ENCODE measurements around the gene CAMTA1. TPM values are rescaled to one million over a fixed set of nuclear protein-coding genes. Genes with fewer than 3 reads are reported as not detected.
"Not testable (repeated sequence)": the region's sequence is repeated elsewhere in the genome, so short reads cannot be mapped to it uniquely, and the experiment has no call there.

Gene CAMTA1
- total and polyA plus RNA-seq, 3 experiments from 2014 or later = 60.2 to 79.0 (median 61.7) TPM

DNA sequence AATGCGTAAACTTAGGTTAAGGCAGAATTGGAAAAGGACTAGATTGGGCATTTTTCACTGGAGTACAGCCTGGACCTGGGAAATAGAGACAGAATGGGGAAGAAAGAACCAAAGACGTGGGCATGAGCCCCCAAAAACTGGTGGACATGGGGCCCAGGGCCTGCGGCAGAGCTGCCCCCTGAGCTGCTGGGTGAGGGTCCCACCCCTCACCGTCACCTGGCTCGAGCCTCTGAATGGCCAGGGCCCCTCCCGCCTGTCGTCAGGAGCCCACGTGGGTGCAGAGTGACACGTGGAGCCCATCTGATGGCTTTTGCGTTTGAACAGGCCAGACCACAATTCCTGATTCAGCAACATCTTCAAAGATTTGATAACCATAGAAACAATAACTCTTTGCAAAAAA is 624.9 kb downstream of the CAMTA1 start:
- no peaks in the 10 kb centered on the region for H3K36me3 Mint-ChIP-seq
- ChIA-PET CTCF (no interaction called here), POLR2A (no interaction called here)
- H3K27ac ChIP-seq (ENCODE audit: low read depth, low read length) = no peak overlapping the region
- no peak overlapping the region for H3K4me3 ChIP-seq (ENCODE audit: low read length)
- H3K9me3 Mint-ChIP-seq = no peaks in the 10 kb centered on the region
- H3K27me3 ChIP-seq (ENCODE audit: insufficient read depth, low read length, poor library complexity, severe bottlenecking) = no peaks in the 10 kb centered on the region
- H3K4me3 Mint-ChIP-seq = no peak overlapping the region
- H3K27ac Mint-ChIP-seq = no peak overlapping the region
- H3K9me3 ChIP-seq (ENCODE audit: low read length) = no peaks in the 10 kb centered on the region
- no peaks in the 10 kb centered on the region for H3K4me1 ChIP-seq (ENCODE audit: insufficient read depth, low read length)
- H3K4me1 Mint-ChIP-seq = no peaks in the 10 kb centered on the region
- H3K27me3 Mint-ChIP-seq = peaks cover 0 to 1% of the 10 kb centered on the region in 2 donors
- no peaks in the 10 kb centered on the region for H3K36me3 ChIP-seq (ENCODE audit: insufficient read depth, low read length)
- peak in 1 of 5 donors; percentile 12 for DNase-seq

DNA sequence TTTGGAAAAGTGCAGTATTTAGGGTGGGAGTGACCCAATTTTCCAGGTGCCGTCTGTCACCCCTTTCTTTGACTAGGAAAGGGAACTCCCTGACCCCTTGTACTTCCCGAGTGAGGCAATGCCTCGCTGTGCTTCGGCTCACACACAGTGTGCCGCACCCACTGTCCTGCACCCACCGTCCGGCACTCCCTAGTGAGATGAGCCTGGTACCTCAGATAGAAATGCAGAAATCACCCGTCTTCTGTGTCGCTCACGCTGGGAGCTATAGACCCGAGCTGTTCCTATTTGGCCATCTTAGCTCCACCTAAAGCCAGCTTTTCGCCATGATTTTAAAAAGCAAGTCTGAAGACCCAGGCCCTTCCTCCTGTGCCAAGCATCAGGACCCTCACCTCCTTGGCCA is 632.4 kb downstream of the CAMTA1 start:
- DNase-seq; H3K27ac Mint-ChIP-seq; H3K27ac ChIP-seq (ENCODE audit: low read depth, low read length); POLR2A ChIA-PET; CTCF ChIA-PET; H3K4me3 Mint-ChIP-seq; H3K36me3 Mint-ChIP-seq; H3K36me3 ChIP-seq (ENCODE audit: insufficient read depth, low read length); H3K27me3 Mint-ChIP-seq; H3K4me3 ChIP-seq (ENCODE audit: low read length); H3K9me3 ChIP-seq (ENCODE audit: low read length); H3K4me1 ChIP-seq (ENCODE audit: insufficient read depth, low read length); H3K27me3 ChIP-seq (ENCODE audit: insufficient read depth, low read length, poor library complexity, severe bottlenecking); H3K4me1 Mint-ChIP-seq: not testable (repeated sequence)
- H3K9me3 Mint-ChIP-seq = peaks cover 0 to 13% (median 0%) of the 10 kb centered on the region in 5 donors

DNA sequence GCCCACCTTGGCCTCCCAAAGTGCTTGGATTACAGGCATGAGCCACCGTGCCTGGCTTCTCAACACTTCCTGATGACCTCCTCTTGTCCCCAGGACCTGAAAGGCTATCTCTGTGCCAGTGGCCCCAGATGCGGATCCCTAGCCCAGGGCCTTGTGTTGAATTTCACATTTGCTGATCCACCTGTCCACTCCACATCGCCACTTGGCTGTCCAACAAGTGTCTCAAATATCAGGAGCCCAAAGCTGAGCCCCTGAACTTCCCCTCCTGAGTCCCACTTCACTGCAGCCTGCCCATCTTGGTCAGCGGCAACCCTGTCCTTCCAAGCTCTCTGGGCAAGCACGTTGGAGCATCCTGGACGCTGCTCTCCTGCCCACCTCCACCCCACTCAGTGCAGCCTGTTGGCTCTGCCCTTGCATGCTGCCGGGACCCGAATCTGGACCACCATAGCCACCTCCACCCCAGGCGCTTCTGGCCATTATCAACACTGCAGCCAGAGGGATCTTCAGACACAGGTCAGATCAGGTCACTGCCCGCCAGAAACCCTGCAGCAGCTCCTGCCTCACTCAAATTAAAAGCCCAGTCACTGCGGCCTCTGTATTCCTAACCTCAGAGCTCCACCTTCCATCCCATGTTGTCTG is 633.3 kb downstream of the CAMTA1 start:
- H3K36me3 ChIP-seq (ENCODE audit: insufficient read depth, low read length) = no peaks in the 10 kb centered on the region
- H3K4me1 ChIP-seq (ENCODE audit: insufficient read depth, low read length) = no peaks in the 10 kb centered on the region
- Mint-ChIP-seq H3K27ac (no peak overlapping the region), H3K4me3 (no peak overlapping the region), H3K9me3 (peaks cover 0 to 13% (median 0%) of the 10 kb centered on the region in 5 donors), H3K36me3 (no peaks in the 10 kb centered on the region), H3K27me3 (peaks cover 3 to 6% of the 10 kb centered on the region in 2 donors), H3K4me1 (no peaks in the 10 kb centered on the region)
- no peak overlapping the region for H3K27ac ChIP-seq (ENCODE audit: low read depth, low read length)
- POLR2A ChIA-PET = no interaction called here
- H3K9me3 ChIP-seq (ENCODE audit: low read length) = no peaks in the 10 kb centered on the region
- no peak for DNase-seq
- CTCF ChIA-PET = no interaction called here
- H3K4me3 ChIP-seq (ENCODE audit: low read length) = no peak overlapping the region
- H3K27me3 ChIP-seq (ENCODE audit: insufficient read depth, low read length, poor library complexity, severe bottlenecking) = no peaks in the 10 kb centered on the region

DNA sequence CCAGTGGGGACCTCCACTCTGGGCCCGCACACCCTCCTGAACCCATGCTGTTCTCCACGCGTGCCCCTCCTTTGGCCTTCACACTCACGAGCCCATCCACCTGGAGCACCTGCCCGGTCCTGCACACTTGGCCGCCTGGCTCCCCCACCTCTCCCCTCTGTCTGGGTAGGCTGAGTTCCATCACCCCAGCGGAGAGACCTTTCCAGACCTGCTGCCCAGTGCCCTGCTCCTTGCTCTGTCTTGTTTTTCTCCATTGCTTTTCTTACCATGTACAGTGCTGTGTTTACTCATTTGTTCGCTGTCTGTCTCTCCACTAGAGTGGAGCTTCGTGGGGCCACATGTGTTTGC is 634.8 kb downstream of the CAMTA1 start:
- Mint-ChIP-seq H3K27me3 (peaks cover 5 to 10% of the 10 kb centered on the region in 2 donors), H3K4me1 (no peaks in the 10 kb centered on the region), H3K27ac (no peak overlapping the region), H3K9me3 (peaks cover 0 to 13% (median 0%) of the 10 kb centered on the region in 5 donors), H3K36me3 (no peaks in the 10 kb centered on the region), H3K4me3 (no peak overlapping the region)
- DNase-seq = no peak
- POLR2A ChIA-PET = no interaction called here
- no peaks in the 10 kb centered on the region for H3K36me3 ChIP-seq (ENCODE audit: insufficient read depth, low read length)
- no peaks in the 10 kb centered on the region for H3K9me3 ChIP-seq (ENCODE audit: low read length)
- no peaks in the 10 kb centered on the region for H3K27me3 ChIP-seq (ENCODE audit: insufficient read depth, low read length, poor library complexity, severe bottlenecking)
- H3K4me3 ChIP-seq (ENCODE audit: low read length) = no peak overlapping the region
- CTCF ChIA-PET = no interaction called here
- H3K4me1 ChIP-seq (ENCODE audit: insufficient read depth, low read length) = no peaks in the 10 kb centered on the region
- no peak overlapping the region for H3K27ac ChIP-seq (ENCODE audit: low read depth, low read length)

DNA sequence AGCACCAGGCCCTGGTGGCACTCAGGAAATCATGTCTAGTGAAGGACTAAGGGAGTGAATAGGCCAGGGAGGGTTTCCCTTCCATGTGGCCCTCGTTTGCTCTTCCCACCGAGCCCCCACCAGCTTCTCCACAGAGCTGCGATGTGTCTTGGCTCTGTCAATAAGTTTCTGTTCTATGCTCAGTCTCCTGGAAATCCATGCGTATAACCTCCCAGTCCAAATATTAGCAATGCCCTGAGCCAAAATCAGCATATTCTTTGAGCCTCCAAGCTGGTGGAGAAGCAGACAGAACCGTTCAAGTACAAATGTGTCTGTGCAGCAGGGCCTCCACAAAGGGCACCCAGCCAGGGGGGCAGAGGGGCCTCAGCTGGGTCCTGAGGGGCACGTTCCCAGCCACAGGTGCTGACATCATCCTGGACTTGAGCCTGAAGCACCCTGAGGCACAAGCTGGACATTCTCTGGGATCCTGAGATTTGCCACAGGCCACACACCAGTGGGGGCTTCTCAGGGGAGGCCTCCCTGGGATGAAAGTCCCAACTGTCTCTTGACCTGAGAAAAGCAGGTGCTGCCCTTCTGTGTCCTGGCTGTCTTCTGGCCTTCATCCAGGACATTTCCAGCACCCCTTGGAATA is 635.3 kb downstream of the CAMTA1 start:
- H3K36me3 Mint-ChIP-seq = no peaks in the 10 kb centered on the region
- no peak overlapping the region for H3K27ac Mint-ChIP-seq
- no peak for DNase-seq
- Histone ChIP-seq H3K4me1 (ENCODE audit: insufficient read depth, low read length) (no peaks in the 10 kb centered on the region), H3K27me3 (ENCODE audit: insufficient read depth, low read length, poor library complexity, severe bottlenecking) (no peaks in the 10 kb centered on the region), H3K27ac (ENCODE audit: low read depth, low read length) (no peak overlapping the region), H3K9me3 (ENCODE audit: low read length) (no peaks in the 10 kb centered on the region), H3K36me3 (ENCODE audit: insufficient read depth, low read length) (no peaks in the 10 kb centered on the region), H3K4me3 (ENCODE audit: low read length) (no peak overlapping the region)
- peaks cover 0 to 13% (median 0%) of the 10 kb centered on the region in 5 donors for H3K9me3 Mint-ChIP-seq
- no peaks in the 10 kb centered on the region for H3K4me1 Mint-ChIP-seq
- no peak overlapping the region for H3K4me3 Mint-ChIP-seq
- peaks cover 5 to 10% of the 10 kb centered on the region in 2 donors for H3K27me3 Mint-ChIP-seq
- POLR2A ChIA-PET = no interaction called here
- CTCF ChIA-PET = no interaction called here

DNA sequence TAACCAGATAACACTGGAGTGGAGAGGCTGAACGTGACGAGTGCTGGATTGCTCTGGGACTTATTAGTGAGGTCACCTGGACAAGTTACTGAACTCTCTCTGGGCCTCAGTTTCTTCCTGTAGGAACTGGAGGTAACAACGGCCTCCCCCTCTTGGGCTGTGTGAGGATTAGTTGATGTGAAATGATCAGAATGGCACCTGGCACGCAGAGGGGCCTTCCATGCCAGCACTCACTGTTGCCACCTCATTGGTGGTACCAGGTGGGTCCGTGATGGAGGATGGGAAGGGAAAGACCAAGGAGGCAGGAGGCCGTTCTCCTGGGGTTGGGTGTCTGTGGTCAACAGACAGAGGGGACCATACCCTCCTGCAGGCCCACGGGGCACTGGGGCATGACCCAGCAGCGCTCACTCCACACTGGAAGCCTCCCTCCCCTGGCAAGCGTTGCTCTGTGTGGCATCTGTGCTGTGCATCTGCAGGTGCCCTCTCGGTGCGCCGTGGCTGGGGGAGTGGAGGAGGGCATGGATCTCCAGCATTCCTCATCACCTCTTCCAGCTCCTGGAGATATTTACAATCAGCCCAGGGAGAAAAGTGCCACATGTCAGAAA is 636.3 kb downstream of the CAMTA1 start:
- no peaks in the 10 kb centered on the region for H3K36me3 ChIP-seq (ENCODE audit: insufficient read depth, low read length)
- POLR2A ChIA-PET = no interaction called here
- H3K27me3 Mint-ChIP-seq = peaks cover 5 to 10% of the 10 kb centered on the region in 2 donors

DNA sequence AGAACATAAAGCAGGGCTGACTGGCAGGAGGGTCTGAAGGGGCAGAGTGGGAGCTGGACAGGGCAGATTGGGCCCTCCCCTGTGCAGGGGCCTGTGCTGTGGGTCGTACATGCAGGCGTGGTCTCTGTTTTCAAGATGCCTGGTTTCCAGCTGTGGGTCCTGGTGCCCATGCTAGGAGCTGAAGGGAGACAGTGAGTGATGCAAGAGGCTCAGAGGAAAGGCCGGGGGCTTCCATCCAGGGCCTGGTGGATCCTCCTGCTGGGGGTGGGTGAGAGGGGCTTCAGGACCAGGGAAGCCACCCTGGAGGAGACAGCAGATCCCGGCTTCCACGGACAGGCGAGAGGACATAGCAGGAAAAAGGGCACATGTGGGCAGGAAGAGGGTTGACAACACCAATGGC is 636.8 kb downstream of the CAMTA1 start:
- Histone ChIP-seq H3K4me3 (ENCODE audit: low read length) (no peak overlapping the region), H3K27ac (ENCODE audit: low read depth, low read length) (no peak overlapping the region), H3K36me3 (ENCODE audit: insufficient read depth, low read length) (no peaks in the 10 kb centered on the region), H3K27me3 (ENCODE audit: insufficient read depth, low read length, poor library complexity, severe bottlenecking) (no peaks in the 10 kb centered on the region), H3K4me1 (ENCODE audit: insufficient read depth, low read length) (no peaks in the 10 kb centered on the region), H3K9me3 (ENCODE audit: low read length) (no peaks in the 10 kb centered on the region)
- CTCF ChIA-PET = no interaction called here
- Mint-ChIP-seq H3K4me1 (no peaks in the 10 kb centered on the region), H3K27me3 (peaks cover 5 to 10% of the 10 kb centered on the region in 2 donors), H3K27ac (no peak overlapping the region), H3K36me3 (no peaks in the 10 kb centered on the region), H3K4me3 (no peak overlapping the region), H3K9me3 (peaks cover 0 to 13% (median 0%) of the 10 kb centered on the region in 5 donors)
- peak in 1 of 5 donors; percentile 16 for DNase-seq
- POLR2A ChIA-PET = no interaction called here

More for the DNA sequence above, 636.3 kb downstream of the CAMTA1 start:
- Mint-ChIP-seq H3K27ac (no peak overlapping the region), H3K4me3 (no peak overlapping the region), H3K36me3 (no peaks in the 10 kb centered on the region), H3K4me1 (no peaks in the 10 kb centered on the region), H3K9me3 (peaks cover 0 to 13% (median 0%) of the 10 kb centered on the region in 5 donors)
- Histone ChIP-seq H3K27ac (ENCODE audit: low read depth, low read length) (no peak overlapping the region), H3K27me3 (ENCODE audit: insufficient read depth, low read length, poor library complexity, severe bottlenecking) (no peaks in the 10 kb centered on the region), H3K4me1 (ENCODE audit: insufficient read depth, low read length) (no peaks in the 10 kb centered on the region), H3K9me3 (ENCODE audit: low read length) (no peaks in the 10 kb centered on the region), H3K4me3 (ENCODE audit: low read length) (no peak overlapping the region)
- CTCF ChIA-PET = no interaction called here
- no peak for DNase-seq

DNA sequence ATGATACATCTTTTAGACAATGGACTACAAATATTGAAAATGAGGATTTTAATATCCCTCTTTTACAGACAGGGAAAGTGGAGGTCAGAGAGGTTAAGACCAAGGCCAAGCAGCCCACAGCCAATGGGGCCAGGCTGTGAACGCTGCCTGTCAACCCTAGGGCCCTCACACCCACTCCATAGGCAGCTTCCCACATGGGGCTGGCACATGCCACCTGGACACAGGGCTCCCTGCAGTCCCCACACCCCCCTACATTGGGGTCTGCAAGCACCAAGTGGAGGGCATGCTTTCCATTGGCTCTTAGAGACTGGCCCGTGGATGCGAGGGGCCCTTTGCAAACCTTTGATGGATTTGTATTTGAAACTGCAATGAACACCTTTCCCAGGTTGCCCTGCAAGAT is 637.3 kb downstream of the CAMTA1 start:
- no peak overlapping the region for H3K4me3 ChIP-seq (ENCODE audit: low read length)
- Mint-ChIP-seq H3K27me3 (peaks cover 5 to 10% of the 10 kb centered on the region in 2 donors), H3K4me1 (no peaks in the 10 kb centered on the region), H3K27ac (no peak overlapping the region), H3K9me3 (peaks cover 0 to 11% (median 0%) of the 10 kb centered on the region in 5 donors), H3K36me3 (no peaks in the 10 kb centered on the region), H3K4me3 (no peak overlapping the region)
- H3K36me3 ChIP-seq (ENCODE audit: insufficient read depth, low read length) = no peaks in the 10 kb centered on the region
- POLR2A ChIA-PET = no interaction called here
- H3K27me3 ChIP-seq (ENCODE audit: insufficient read depth, low read length, poor library complexity, severe bottlenecking) = no peaks in the 10 kb centered on the region
- no peaks in the 10 kb centered on the region for H3K4me1 ChIP-seq (ENCODE audit: insufficient read depth, low read length)
- H3K9me3 ChIP-seq (ENCODE audit: low read length) = no peaks in the 10 kb centered on the region
- H3K27ac ChIP-seq (ENCODE audit: low read depth, low read length) = no peak overlapping the region
- DNase-seq = peak in 1 of 5 donors; percentile 14
- CTCF ChIA-PET = no interaction called here

Measured in CD8-positive, alpha-beta memory T cell (primary cell).